ENCODE results near the gene DUSP3.

Gene DUSP3

GRCh38 chr17:43809121-43809520, 30.3 kb upstream of the DUSP3 start:
- TF ChIP-seq REST (IDR thresholded peaks at IDR 0.05; ENCODE audit: low read depth) (no peak), TEAD4 (IDR thresholded peaks at IDR 0.05) (no peak), CREB1 (IDR thresholded peaks at IDR 0.05; ENCODE audit: low read depth) (no peak), TCF12 (IDR thresholded peaks at IDR 0.05; ENCODE audit: low read depth) (no peak), EGR1 (IDR thresholded peaks at IDR 0.05) (no peak), TAF1 (IDR thresholded peaks at IDR 0.05; ENCODE audit: low read depth) (no peak), RAD21 (IDR thresholded peaks at IDR 0.05; ENCODE audit: low read depth) (no peak), NFIC (IDR thresholded peaks at IDR 0.05) (no peak), ZBTB7A (IDR thresholded peaks at IDR 0.05; ENCODE audit: low read depth) (no peak), EP300 (IDR thresholded peaks at IDR 0.05; ENCODE audit: borderline replicate concordance) (no peak), CEBPB (IDR thresholded peaks at IDR 0.05) (no peak), YY1 (IDR thresholded peaks at IDR 0.05; ENCODE audit: low read depth) (no peak), FOXM1 (IDR thresholded peaks at IDR 0.05; ENCODE audit: borderline replicate concordance, low read depth) (no peak), USF1 (IDR thresholded peaks at IDR 0.05) (no peak)
- TF ChIP-seq, protein P1, sequence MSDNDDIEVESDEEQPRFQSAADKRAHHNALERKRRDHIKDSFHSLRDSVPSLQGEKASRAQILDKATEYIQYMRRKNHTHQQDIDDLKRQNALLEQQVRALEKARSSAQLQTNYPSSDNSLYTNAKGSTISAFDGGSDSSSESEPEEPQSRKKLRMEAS (IDR thresholded peaks at IDR 0.05): no peak

DNA sequence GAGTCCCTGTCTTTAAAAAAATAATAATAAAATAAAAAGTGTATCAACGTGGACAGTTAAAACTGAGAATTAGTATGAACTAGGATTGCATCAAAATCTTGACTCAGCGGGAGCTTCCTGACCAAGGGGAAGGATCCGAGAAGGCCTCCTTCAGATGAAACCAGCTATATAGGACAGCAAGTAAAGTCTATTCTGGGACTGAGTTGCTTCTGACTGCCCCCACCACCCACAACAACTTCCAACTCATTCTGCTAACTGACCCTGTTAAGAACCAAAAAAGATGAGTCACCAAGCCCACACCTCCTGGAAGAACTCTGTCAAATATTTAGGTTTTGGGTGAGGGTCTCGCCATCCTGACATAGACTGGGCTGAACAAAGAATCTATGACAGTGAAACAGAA, 29.3 kb upstream of the DUSP3 start:
- TF ChIP-seq YY1 (IDR thresholded peaks at IDR 0.05; ENCODE audit: low read depth): no peak
- no peak for TF ChIP-seq NFIC (IDR thresholded peaks at IDR 0.05)
- TF ChIP-seq TEAD4 (IDR thresholded peaks at IDR 0.05): no peak
- TF ChIP-seq USF1 (IDR thresholded peaks at IDR 0.05): no peak
- TF ChIP-seq CEBPB (IDR thresholded peaks at IDR 0.05): no peak
- TF ChIP-seq EP300 (IDR thresholded peaks at IDR 0.05; ENCODE audit: borderline replicate concordance): no peak
- no peak for TF ChIP-seq TAF1 (IDR thresholded peaks at IDR 0.05; ENCODE audit: low read depth)
- no peak for TF ChIP-seq TCF12 (IDR thresholded peaks at IDR 0.05; ENCODE audit: low read depth)
- no peak for TF ChIP-seq RAD21 (IDR thresholded peaks at IDR 0.05; ENCODE audit: low read depth)
- TF ChIP-seq REST (IDR thresholded peaks at IDR 0.05; ENCODE audit: low read depth): no peak

DNA sequence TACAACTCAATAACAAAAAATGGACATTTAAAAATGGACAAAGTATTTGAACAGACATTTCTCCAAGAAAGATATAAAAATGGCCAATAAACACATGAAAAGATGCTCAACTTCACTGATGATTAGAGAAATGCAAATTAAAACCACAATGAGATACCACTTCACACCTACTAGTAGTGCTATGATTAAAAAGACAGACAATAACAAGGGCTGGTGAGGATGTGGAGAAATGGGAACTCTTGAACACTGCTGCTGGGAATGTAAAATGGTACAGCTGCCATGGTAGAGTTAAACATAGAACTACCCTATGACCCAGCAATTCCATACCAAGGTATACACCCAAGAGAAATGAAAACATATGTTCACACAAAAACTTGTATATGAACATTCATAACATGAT, 26.3 kb upstream of the DUSP3 start:
- TF ChIP-seq ZBTB7A (IDR thresholded peaks at IDR 0.05; ENCODE audit: low read depth) (no peak), CREB1 (IDR thresholded peaks at IDR 0.05; ENCODE audit: low read depth) (no peak), FOXM1 (IDR thresholded peaks at IDR 0.05; ENCODE audit: borderline replicate concordance, low read depth) (no peak), YY1 (IDR thresholded peaks at IDR 0.05; ENCODE audit: low read depth) (no peak), NFIC (IDR thresholded peaks at IDR 0.05) (no peak), EP300 (IDR thresholded peaks at IDR 0.05; ENCODE audit: borderline replicate concordance) (no peak), TAF1 (IDR thresholded peaks at IDR 0.05; ENCODE audit: low read depth) (no peak), USF1 (IDR thresholded peaks at IDR 0.05) (no peak), TCF12 (IDR thresholded peaks at IDR 0.05; ENCODE audit: low read depth) (no peak), REST (IDR thresholded peaks at IDR 0.05; ENCODE audit: low read depth) (no peak), EGR1 (IDR thresholded peaks at IDR 0.05) (no peak), RAD21 (IDR thresholded peaks at IDR 0.05; ENCODE audit: low read depth) (no peak), CEBPB (IDR thresholded peaks at IDR 0.05) (no peak), TEAD4 (IDR thresholded peaks at IDR 0.05) (no peak)
- TF ChIP-seq, protein P1 (IDR thresholded peaks at IDR 0.05): no peak

- TF ChIP-seq CEBPB (IDR thresholded peaks at IDR 0.05) (no peak), TAF1 (IDR thresholded peaks at IDR 0.05; ENCODE audit: low read depth) (no peak), TEAD4 (IDR thresholded peaks at IDR 0.05) (no peak), RAD21 (IDR thresholded peaks at IDR 0.05; ENCODE audit: low read depth) (no peak), EGR1 (IDR thresholded peaks at IDR 0.05) (no peak), ZBTB7A (IDR thresholded peaks at IDR 0.05; ENCODE audit: low read depth) (no peak)
- TF ChIP-seq, protein P1 (IDR thresholded peaks at IDR 0.05): no peak
Measured at GRCh38 chr17:43803758-43804157, 25.0 kb upstream of the DUSP3 start.
